Stimulated activated CD4-positive, alpha-beta T cell treated with anti-CD3 and anti-CD28 coated beads, Interleukin-2, amount 100 ng/mL, for 48 hours (primary cell): ENCODE measurements around the gene MAP2.
A peak's percentile ranks its signal among the peaks of the same experiment; 100 is the strongest.

Experiments used
- DNase-seq, 2 donors: peaks; one replicate each; pipeline ENCODE4 v3.0.0-alpha.2; 2020

Gene MAP2

GRCh38 chr2:209423562-209424198 lies at the start of gene MAP2:
TSS of gene MAP2 (plus strand) at chr2:209424047. CDS start at chr2:209653171, 229,124 bp downstream.
- DNase-seq, result peak; percentile 46 to 65

GRCh38 chr2:209376686-209377085 lies 47.2 kb upstream of the MAP2 start:
- DNase-seq, result no peak

GRCh38 chr2:209380293-209380692 lies 43.6 kb upstream of the MAP2 start:
- DNase-seq, result no peak

GRCh38 chr2:209381091-209381490 lies 42.8 kb upstream of the MAP2 start:
- no peak for DNase-seq

GRCh38 chr2:209382775-209383174 lies 41.1 kb upstream of the MAP2 start:
- no peak for DNase-seq

- DNase-seq, result no peak
Measured at GRCh38 chr2:209383212-209383611, 40.6 kb upstream of the MAP2 start.

GRCh38 chr2:209387389-209387788 lies 36.5 kb upstream of the MAP2 start:
- no peak for DNase-seq

- DNase-seq, result no peak
Measured at GRCh38 chr2:209388446-209389037, 35.3 kb upstream of the MAP2 start.

- no peak for DNase-seq
Measured at GRCh38 chr2:209389171-209389618, 34.7 kb upstream of the MAP2 start.

- no peak for DNase-seq
Measured at GRCh38 chr2:209390839-209391238, 33.0 kb upstream of the MAP2 start.

GRCh38 chr2:209391776-209392401 lies 32.0 kb upstream of the MAP2 start:
- no peak for DNase-seq

GRCh38 chr2:209395229-209395628 lies 28.6 kb upstream of the MAP2 start:
- DNase-seq, result no peak

GRCh38 chr2:209395652-209396051 lies 28.2 kb upstream of the MAP2 start:
- no peak for DNase-seq

- no peak for DNase-seq
Measured at GRCh38 chr2:209398463-209398862, 25.4 kb upstream of the MAP2 start.

- no peak for DNase-seq
Measured at GRCh38 chr2:209401788-209402187, 22.1 kb upstream of the MAP2 start.

GRCh38 chr2:209411296-209411695 lies 12.6 kb upstream of the MAP2 start:
- DNase-seq, result no peak

GRCh38 chr2:209411718-209412117 lies 12.1 kb upstream of the MAP2 start:
- DNase-seq, result no peak

- DNase-seq, result no peak
Measured at GRCh38 chr2:209413311-209414014, 10.4 kb upstream of the MAP2 start.

- no peak for DNase-seq
Measured at GRCh38 chr2:209416913-209417312, 6.9 kb upstream of the MAP2 start.

- no peak for DNase-seq
Measured at GRCh38 chr2:209422191-209422754, 1.6 kb upstream of the MAP2 start.

GRCh38 chr2:209424199-209424701 lies 403 bp downstream of the MAP2 start:
- no peak for DNase-seq

GRCh38 chr2:209424781-209425470 lies 1.1 kb downstream of the MAP2 start:
- no peak for DNase-seq
